Measurements from ENCODE around the gene ANKRD37.
A peak's percentile ranks its signal among the peaks of the same experiment; 100 is the strongest.

Gene ANKRD37

DNA sequence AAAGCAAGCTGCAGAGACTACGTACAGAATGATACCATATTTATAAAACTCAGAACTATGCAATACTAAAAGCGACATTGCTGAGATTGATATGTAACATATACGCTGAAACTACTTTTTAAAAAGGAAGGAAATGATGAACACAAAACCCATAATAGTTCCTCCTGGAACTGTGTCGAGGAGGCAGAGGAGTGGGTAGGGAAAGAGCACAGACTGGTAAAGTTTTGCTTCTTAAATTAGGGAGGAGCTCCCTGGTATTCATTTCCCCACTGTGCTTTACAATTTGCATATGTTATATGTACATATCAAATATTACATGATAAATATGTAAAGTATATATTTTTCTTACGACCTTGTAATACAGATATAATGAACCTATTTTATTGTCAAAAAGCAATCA is 15.2 kb downstream of the ANKRD37 start:
- no peak for DNase-seq (ENCODE audit: low read depth, low spot score)
- no peak overlapping the region for H3K27ac ChIP-seq

DNA sequence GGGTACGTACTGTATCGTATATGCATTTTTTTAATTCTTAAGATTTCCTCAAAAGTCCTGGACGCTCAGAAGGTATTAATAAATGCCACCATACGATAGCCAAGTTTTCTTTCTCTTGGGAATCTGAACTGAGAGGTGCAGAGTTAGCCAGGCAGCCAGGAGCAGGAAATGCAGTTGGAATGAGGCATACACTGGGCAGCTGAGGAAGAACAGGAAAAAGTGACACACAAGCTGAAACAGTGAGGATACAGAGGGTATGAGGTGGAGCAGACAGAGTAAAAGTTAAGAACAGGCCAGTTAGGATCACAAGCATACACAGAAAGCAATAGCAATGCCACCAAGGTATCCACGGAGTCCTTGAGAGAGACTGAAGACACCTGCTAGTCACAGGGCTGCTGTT is 15.8 kb downstream of the ANKRD37 start:
- DNase-seq (ENCODE audit: low read depth, low spot score), result no peak
- H3K27ac ChIP-seq, result no peak overlapping the region

DNA sequence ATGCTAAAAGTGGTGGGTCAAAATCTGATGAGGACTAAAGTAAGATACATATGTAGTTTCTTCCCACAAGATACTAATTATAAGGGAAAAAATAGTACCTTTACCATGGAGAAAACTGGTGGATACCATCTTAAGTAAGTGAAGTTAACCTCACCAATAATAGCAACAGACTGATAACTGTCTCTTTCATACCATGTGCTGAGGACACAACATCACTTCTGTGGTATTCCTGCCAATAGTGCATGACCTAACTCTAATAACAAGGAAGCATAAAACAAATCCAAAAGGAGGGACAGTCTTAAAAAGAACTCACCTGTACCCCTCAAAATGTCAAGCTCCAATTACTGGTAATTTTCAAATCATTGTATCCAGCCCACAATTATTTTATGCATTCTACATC is 20.3 kb downstream of the ANKRD37 start:
- H3K27ac ChIP-seq, result no peak overlapping the region
- no peak for DNase-seq (ENCODE audit: low read depth, low spot score)

DNA sequence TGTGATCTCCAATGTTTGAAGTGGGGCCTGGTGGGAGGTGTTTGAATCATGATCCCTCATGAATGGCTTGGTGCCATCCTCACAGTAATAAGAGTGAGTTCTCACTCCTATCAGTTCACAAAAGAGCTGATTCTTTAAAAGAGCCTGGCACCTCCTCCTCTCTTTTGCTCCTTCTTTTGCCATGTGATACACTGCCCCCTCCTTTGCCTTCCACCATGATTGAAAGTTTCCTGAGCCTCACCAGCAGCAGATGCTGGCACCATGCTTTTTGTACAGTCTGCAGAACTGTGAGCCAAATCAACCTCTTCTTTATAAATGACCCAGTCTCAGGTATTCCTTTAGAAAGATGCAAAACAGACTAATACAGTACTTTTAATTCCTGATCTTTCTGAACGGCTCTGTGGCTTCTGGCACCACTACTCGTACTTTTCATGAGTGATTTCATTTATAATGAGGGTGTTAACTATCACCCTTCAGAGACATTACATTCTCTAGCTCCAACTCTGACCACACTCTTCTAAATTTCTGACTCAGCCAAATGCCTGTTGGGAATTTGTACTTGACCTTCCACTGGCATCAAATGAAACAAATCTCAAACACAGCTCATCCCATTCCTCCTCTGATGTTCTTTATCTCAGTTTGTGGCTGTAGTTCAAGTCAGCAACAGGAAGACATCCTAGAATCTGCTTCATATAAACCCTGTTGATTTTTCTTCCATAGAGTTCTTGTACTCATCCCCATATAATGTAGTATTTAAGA is 24.9 kb downstream of the ANKRD37 start:
- DNase-seq (ENCODE audit: low read depth, low spot score), result no peak
- no peak overlapping the region for H3K27ac ChIP-seq

DNA sequence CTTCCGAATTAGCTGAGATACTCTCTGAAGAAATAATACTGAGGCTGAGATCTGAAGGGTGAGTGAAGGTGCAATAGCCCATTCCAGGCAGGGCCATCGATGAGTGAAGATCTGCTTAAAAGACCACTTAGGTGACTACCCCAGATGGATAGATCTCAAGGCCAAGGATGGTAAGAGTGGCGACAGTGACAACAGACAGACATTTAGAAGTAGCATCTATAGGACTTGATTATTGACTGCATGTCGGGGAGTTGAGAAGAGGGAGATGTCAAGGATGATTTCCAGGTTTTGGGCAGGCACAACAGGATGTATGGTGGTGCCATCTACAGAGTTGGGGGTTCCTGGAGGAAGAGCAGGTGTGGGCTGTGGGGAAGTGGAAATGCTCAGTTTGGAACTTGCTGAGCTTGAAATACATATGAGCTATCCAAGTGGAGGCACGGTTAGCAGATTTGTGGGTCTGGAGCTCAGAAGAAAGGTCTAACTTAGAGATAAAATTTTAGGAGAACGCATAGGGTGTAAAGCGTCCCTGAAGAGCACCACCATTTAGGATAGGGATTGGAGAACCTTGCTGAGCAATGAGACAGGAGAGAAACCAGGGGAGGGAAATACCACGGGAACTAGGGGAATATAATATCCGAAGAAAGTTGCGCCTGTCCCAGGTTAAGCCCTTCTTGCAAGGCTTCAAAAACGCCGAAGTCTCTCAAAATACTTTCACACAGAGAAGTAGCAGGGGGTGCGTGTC is 28.4 kb downstream of the ANKRD37 start:
- DNase-seq (ENCODE audit: low read depth, low spot score), result no peak
- H3K27ac ChIP-seq, result peak overlapping the region; percentile 78

DNA sequence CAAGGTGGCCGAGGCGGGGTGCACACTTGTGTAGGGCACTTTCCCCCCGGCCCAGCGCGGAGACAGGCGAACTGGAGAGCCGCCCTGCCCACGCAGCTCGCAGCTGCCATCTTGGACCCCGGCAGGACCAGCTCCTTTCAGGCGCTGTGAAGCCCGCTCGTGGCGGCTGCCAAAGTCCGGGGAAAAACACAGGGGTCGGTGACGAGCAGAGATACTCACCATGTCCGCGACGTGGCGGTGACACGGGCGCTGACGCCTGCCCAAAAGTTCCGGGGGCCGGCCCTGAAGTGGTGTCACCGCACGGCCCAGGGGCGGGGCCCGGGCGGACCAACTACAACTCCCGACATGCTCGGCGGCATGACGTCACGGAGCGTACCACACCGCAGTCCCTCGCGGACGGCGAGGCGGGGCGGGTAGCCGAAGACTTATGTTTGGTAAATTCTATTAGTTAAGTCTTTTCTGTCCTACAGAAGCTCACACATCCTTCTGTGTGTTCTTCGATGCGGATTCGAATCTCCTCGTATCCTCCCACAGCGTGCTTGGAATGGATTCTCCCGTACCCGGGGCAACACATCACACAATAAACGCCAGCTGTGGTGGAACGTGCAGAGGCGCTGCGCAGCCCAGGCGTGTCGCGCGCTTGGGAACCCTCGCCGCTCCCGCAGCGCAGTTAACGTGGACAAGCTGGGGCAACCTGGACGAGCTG is 29.2 kb downstream of the ANKRD37 start, which contains the start of gene UFSP2:
Gene UFSP2, minus strand, starts transcription at position 318 of the 706 bp plus-strand sequence. Its CDS starts 96 bp downstream, at position 222.
- peak; percentile 50 for DNase-seq (ENCODE audit: low read depth, low spot score)
- H3K27ac ChIP-seq, result peak within 1 kb of the TSS; percentile 78

DNA sequence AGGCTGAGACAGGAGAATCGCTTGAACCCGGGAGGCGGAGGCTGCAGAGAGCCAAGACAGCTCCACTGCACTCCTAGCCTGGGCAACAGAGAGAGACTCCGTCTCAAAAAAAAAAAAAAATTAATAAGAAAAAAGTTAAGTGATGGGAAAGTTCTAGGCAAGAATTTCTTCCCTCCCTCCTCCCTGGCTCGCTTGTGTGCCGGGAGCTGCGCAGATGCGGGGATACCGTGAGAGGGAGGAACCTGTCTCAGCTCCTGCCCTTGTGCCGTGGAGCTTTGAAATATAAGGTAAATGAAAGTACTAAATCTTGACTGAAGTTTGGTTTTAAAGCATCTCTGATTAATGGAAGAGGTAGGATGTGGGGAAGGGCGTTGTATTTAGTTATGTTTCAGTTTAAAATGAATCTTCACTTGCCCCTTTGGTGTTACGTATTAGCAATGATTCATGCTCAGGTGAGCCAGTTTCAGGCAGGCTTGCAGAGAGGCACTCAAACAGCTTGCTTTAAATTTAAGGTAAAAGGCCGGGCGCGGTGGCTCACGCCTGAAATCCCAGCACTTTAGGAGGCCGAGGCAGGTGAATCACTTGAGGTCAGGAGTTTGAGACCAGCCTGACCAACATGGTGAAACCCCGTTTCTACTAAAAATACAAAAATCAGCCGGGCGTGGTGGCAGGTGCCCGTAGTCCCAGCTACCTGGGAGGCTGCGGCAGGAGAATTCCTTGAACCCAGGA is 30.5 kb downstream of the ANKRD37 start:
- no peak for DNase-seq (ENCODE audit: low read depth, low spot score)
- no peak overlapping the region for H3K27ac ChIP-seq

DNA sequence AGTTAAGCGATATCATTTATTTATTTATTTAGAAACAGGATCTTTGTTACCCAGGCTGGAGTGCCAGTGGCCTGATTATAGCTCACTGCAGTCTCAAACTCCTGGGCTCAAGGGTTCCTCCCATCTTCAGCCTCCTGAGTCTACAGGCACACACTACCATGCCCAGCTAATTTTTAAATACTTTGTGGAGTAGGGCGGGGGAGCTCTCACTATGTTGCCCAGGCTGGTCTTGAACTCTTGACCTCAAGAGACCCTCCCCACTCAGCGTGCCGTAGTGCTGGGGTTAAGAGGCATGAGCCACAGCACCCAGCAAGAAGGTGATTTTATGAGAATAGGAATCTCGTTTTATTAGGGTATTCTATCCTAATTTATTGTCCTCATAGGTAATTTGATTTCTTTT is 33.0 kb downstream of the ANKRD37 start:
- H3K27ac ChIP-seq, result no peak overlapping the region
- DNase-seq (ENCODE audit: low read depth, low spot score), result no peak

DNA sequence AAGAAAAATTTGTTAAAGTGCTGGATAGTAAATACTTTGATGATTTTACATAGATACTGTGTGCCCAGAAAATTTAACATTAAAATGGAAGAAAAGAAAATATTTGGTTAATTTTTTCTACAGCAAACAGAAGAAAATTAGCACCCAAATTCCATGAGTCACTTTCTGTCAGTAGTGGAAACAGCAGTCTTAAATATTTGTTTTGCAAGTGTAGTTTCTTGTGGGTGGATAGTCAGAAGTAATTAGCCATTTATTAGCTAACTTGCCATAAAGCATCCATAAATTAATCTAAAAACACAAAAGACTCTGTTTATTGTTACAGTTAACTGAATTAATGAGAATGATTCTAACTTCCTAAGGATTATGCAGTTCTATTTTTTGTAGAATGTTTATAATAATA is 38.8 kb downstream of the ANKRD37 start:
- no peak for DNase-seq (ENCODE audit: low read depth, low spot score)
- H3K27ac ChIP-seq, result no peak overlapping the region

DNA sequence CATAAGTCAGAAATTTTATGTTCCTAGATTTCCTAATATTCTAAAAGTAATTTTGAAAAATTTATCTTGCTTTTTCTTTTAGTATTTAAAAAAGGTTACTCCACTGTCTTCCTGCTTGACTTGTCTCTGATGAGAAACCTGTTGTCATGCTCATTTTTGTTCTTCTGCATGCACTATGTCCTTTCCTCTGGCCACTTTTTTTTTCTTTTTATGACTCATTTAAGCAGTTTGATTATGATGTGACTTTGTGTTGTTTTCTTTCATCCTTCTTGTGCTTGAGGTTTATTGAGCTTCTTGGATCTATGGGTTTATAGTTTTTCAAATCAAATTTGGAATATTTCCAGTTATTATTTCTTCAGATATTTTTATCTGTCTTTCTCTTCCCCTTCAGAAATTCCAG is 41.2 kb downstream of the ANKRD37 start:
- no peak for DNase-seq (ENCODE audit: low read depth, low spot score)

DNA sequence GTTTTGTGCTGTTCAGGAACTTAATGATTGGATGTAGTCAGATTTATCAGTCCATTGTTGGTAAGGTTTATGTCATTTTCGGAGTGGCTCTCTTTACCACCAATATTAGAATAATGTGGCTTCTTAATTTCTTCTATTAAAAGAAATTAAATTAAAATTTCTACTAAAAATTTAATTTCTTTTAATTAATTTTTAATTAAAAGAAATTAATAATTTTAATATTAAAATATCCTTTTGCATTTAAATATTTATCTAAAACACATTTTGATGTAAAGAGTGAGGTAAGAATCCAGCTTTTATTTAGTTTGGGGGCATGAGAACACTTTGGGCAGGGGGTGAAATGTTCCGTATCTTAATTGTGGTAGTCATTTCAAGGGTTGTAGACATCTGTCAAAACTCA is 44.8 kb downstream of the ANKRD37 start:
- no peak overlapping the region for H3K27ac ChIP-seq
- DNase-seq (ENCODE audit: low read depth, low spot score), result no peak

More for the DNA sequence above, 41.2 kb downstream of the ANKRD37 start:
- H3K27ac ChIP-seq, result no peak overlapping the region

DNA sequence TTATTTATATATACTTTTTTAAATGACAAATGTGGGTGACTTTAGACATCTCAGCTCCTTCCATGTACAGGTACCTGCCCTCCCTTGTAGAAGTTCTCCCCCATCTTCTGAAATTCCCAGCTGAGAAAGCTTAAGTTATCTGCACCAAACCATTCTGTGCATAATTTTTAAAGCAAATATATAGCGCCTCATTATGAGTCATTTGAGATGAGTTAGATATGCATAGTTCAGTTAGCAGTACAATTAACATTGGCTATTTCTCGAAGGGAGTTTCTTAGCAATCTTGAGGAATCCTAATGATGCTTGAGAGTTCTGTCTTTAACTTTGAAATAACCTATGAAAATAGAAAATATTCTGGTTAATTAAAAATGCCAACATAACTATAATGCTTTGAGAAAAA is 48.6 kb downstream of the ANKRD37 start:
- no peak for DNase-seq (ENCODE audit: low read depth, low spot score)
- H3K27ac ChIP-seq, result no peak overlapping the region
